Smooth muscle cell (in vitro differentiated cells): ENCODE data around the gene CCL3. TPM values are rescaled to one million over a fixed set of nuclear protein-coding genes. Genes with fewer than 3 reads are reported as not detected.

Experiments used
- DNase-seq: peaks from one replicate; lab custom pipeline; 2025; ENCODE audit not compliant: unreplicated experiment; lab: John Stamatoyannopoulos, UW
- H2AFZ ChIP-seq: fragments of 200-600 bp; sonication (generic); 2 replicates; pipeline ENCODE4 v1.6.0; 2016; ENCODE audit warnings: antibody characterized with exemption, low read depth, mild to moderate bottlenecking
- H3F3A ChIP-seq: fragments of 200-600 bp; sonication (generic); 2 replicates; pipeline ENCODE4 v1.6.0; 2017; ENCODE audit warnings: antibody characterized with exemption, low read depth
- H3K27ac ChIP-seq: fragments of 200-600 bp; sonication (generic); 2 replicates; pipeline ENCODE4 v1.5.1; 2016; ENCODE audit warnings: low read depth, mild to moderate bottlenecking
- H3K27me3 ChIP-seq: fragments of 200-600 bp; sonication (generic); 2 replicates; pipeline ENCODE4 v1.6.1; 2016; ENCODE audit warnings: low read depth, mild to moderate bottlenecking
- H3K36me3 ChIP-seq: fragments of 200-600 bp; sonication (generic); 2 replicates; pipeline ENCODE4 v1.5.1; 2016; ENCODE audit warnings: low read depth
- H3K4me1 ChIP-seq: fragments of 200-600 bp; sonication (generic); 2 replicates; pipeline ENCODE4 v1.5.1; 2016; ENCODE audit warnings: low read depth
- H3K4me2 ChIP-seq: fragments of 200-600 bp; sonication (generic); 2 replicates; pipeline ENCODE4 v1.6.0; 2016; ENCODE audit warnings: mild to moderate bottlenecking
- H3K4me3 ChIP-seq: fragments of 200-600 bp; sonication (generic); 2 replicates; pipeline ENCODE4 v1.5.1; 2016; ENCODE audit warnings: mild to moderate bottlenecking
- H3K79me2 ChIP-seq: fragments of 200-600 bp; sonication (generic); 2 replicates; pipeline ENCODE4 v1.6.0; 2016; ENCODE audit warnings: low read depth, mild to moderate bottlenecking
- H3K9ac ChIP-seq: fragments of 200-600 bp; sonication (generic); 2 replicates; pipeline ENCODE4 v1.6.0; 2016; ENCODE audit warnings: low read depth
- H3K9me3 ChIP-seq: fragments of 200-600 bp; sonication (generic); replicated peaks from 2 replicates; pipeline ENCODE4 v1.5.1; 2016; ENCODE audit warnings: low read depth
- H4K20me1 ChIP-seq: fragments of 200-600 bp; sonication (generic); 2 replicates; pipeline ENCODE4 v1.6.0; 2016; ENCODE audit warnings: low read depth
- CTCF ChIP-seq: fragments of 200-600 bp; sonication (generic); IDR thresholded peaks from 2 replicates; pipeline ENCODE4 v1.5.1; 2017; ENCODE audit warnings: borderline replicate concordance, mild to moderate bottlenecking, antibody characterized with exemption; ENCODE audit not compliant: insufficient read depth, poor library complexity, severe bottlenecking
- WGBS: methylation state at CpG from one replicate; pipeline ENCODE4 v1.1.7; 2016; ENCODE audit warnings: low lambda C conversion rate; 5-methylcytosine and 5-hydroxymethylcytosine counted together
- polyA plus RNA-seq: library from polyadenylated mRNA; unstranded; fragments of >200 nt; fragmentation: Nextera tagmentation; extraction: Ambion mirVana; gene quantifications from 2 replicates; pipeline ENCODE4 v1.2.1, GENCODE V29; 2016
- total RNA-seq: library from RNA; depleted of rRNA; stranded (reverse); fragments of >200 nt; gene quantifications from 2 replicates; pipeline ENCODE4 v1.2.3, GENCODE V29; 2014

CCL3 gene
- total and polyA plus RNA-seq, 2 experiments from 2014 or later, result 0.63 to 1.3 TPM

GRCh38 chr17:36055921-36056520 lies 33.9 kb downstream of the CCL3 start:
- TF ChIP-seq CTCF, result no peak
- Histone ChIP-seq H4K20me1 (no peaks in the 10 kb centered on the region), H2AFZ (no peak overlapping the region), H3K9ac (no peak overlapping the region), H3K36me3 (no peaks in the 10 kb centered on the region), H3K9me3 (no peaks in the 10 kb centered on the region), H3K27me3 (no peaks in the 10 kb centered on the region), H3F3A (no peaks in the 10 kb centered on the region), H3K4me3 (no peak overlapping the region), H3K4me2 (no peak overlapping the region), H3K27ac (no peak overlapping the region), H3K4me1 (no peaks in the 10 kb centered on the region), H3K79me2 (no peaks in the 10 kb centered on the region)
- 91% methylated on average over 4 of the region's 4 CpGs for WGBS
- no peak for DNase-seq

- no peaks in the 10 kb centered on the region for H3K4me1 ChIP-seq
- H3F3A ChIP-seq, result no peaks in the 10 kb centered on the region
- no peaks in the 10 kb centered on the region for H3K79me2 ChIP-seq
- H3K4me3 ChIP-seq, result no peak overlapping the region
- no peaks in the 10 kb centered on the region for H4K20me1 ChIP-seq
- no peak overlapping the region for H3K9ac ChIP-seq
- 83% methylated on average over 2 of the region's 2 CpGs for WGBS
- no peak overlapping the region for H3K4me2 ChIP-seq
- TF ChIP-seq CTCF, result no peak
- H3K27me3 ChIP-seq, result no peaks in the 10 kb centered on the region
- H3K9me3 ChIP-seq, result no peaks in the 10 kb centered on the region
- DNase-seq, result no peak
- no peak overlapping the region for H3K27ac ChIP-seq
- no peaks in the 10 kb centered on the region for H3K36me3 ChIP-seq
- H2AFZ ChIP-seq, result no peak overlapping the region
Measured at GRCh38 chr17:36055171-36055570, 34.8 kb downstream of the CCL3 start.

- Histone ChIP-seq H3K79me2 (no peaks in the 10 kb centered on the region), H3K27me3 (no peaks in the 10 kb centered on the region), H4K20me1 (no peaks in the 10 kb centered on the region), H3K4me1 (no peaks in the 10 kb centered on the region), H3K27ac (no peak overlapping the region), H3K4me2 (no peak overlapping the region), H2AFZ (no peak overlapping the region), H3K9ac (no peak overlapping the region), H3K4me3 (no peak overlapping the region), H3K36me3 (no peaks in the 10 kb centered on the region), H3F3A (no peaks in the 10 kb centered on the region), H3K9me3 (no peaks in the 10 kb centered on the region)
- WGBS, result 94% methylated on average over 2 of the region's 2 CpGs
- no peak for TF ChIP-seq CTCF
- no peak for DNase-seq
Measured at GRCh38 chr17:36049643-36050042, 40.3 kb downstream of the CCL3 start.

GRCh38 chr17:36048066-36048465 lies 41.9 kb downstream of the CCL3 start:
- Histone ChIP-seq H4K20me1 (no peaks in the 10 kb centered on the region), H3K27ac (no peak overlapping the region), H3F3A (no peaks in the 10 kb centered on the region), H3K4me1 (no peaks in the 10 kb centered on the region), H3K9ac (no peak overlapping the region), H3K79me2 (no peaks in the 10 kb centered on the region), H3K9me3 (no peaks in the 10 kb centered on the region), H3K36me3 (no peaks in the 10 kb centered on the region), H3K4me3 (no peak overlapping the region), H3K4me2 (no peak overlapping the region), H2AFZ (no peak overlapping the region), H3K27me3 (no peaks in the 10 kb centered on the region)
- no peak for TF ChIP-seq CTCF
- 86% methylated on average over 2 of the region's 2 CpGs for WGBS
- no peak for DNase-seq
